ENCODE measurements around the gene TBC1D16.

DNA sequence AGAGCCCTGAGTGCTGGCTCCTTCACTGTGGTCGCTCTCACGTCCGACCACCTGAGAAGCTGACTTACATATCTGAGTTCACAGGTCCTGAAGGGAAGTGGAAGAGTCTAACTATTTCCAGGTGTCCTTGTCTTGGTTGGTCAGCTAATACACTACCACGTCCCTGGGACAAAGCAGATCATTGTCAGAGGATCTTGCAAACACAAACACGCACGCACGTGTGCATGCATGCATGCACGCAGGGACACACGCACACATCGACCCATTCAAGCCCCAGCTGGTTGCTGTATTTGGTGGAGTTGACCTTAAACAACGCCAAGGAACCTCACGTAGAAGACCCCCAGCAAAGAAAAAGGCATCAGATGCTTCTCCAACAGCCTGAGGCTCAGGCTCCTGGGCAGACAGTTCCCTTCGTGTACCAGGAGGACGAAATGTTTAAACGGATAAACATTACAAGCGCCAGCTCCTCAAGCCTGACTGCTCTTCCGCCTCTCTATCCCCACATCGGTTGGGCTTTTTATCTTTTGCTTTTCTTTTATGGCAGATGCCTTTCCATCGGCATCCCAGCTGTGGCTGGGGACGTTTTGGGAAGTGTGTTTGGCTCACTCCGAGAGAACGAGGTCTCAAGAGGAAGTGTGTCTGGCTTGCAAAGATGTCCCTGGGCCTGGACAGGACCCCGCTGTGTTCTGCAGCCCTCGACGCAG, 95.8 kb downstream of the TBC1D16 start:
- TF ChIP-seq POLR2AphosphoS5 (IDR thresholded peaks at IDR 0.05; ENCODE audit: low read depth, low read length) (no peak), POLR2A (IDR thresholded peaks at IDR 0.05; ENCODE audit: low read depth, low read length) (no peak)

Data from GM12892 (cell line).